Skeletal muscle tissue (tissue), 4 donors: ENCODE measurements around the gene ING1. TPM values are rescaled to one million over a fixed set of nuclear protein-coding genes. Genes with fewer than 3 reads are reported as not detected.

Source experiments
- H3K27ac ChIP-seq: one replicate; pipeline ENCODE4 v1.7.0; 2013; ENCODE audit warnings: mild to moderate bottlenecking, low read depth, low read length, inconsistent platforms
- H3K27me3 ChIP-seq, 3 donors: one replicate each; pipeline ENCODE4 v1.7.0; 2013; ENCODE audit warnings: low read length in 3 of 3; ENCODE audit not compliant: control insufficient read depth in 3 of 3, insufficient read depth in 3 of 3
- H3K36me3 ChIP-seq, 3 donors: one replicate each; pipeline ENCODE4 v1.7.0; 2013; ENCODE audit warnings: low read length in 3 of 3; ENCODE audit not compliant: control insufficient read depth in 3 of 3, insufficient read depth in 3 of 3
- H3K4me1 ChIP-seq, 3 donors: one replicate each; pipeline ENCODE4 v1.7.0; 2013; ENCODE audit warnings: low read length in 3 of 3, mild to moderate bottlenecking in 3 of 3; ENCODE audit not compliant: control insufficient read depth in 3 of 3, insufficient read depth in 3 of 3
- H3K4me3 ChIP-seq, 3 donors: one replicate each; pipeline ENCODE4 v1.7.0; 2013; ENCODE audit warnings: low read length in 3 of 3
- H3K9ac ChIP-seq, 3 donors: one replicate each; pipeline ENCODE4 v1.7.0; 2013; ENCODE audit warnings: low read length in 3 of 3, mild to moderate bottlenecking in 3 of 3, moderate library complexity in 2 of 3, low read depth in 1 of 3
- H3K9me3 ChIP-seq, 3 donors: one replicate each; pipeline ENCODE4 v1.7.0; 2013; ENCODE audit warnings: low read length in 3 of 3; ENCODE audit not compliant: control insufficient read depth in 3 of 3
- total RNA-seq: library from RNA; depleted of rRNA; stranded (reverse); fragments of >200 nt; gene quantifications from one replicate; pipeline ENCODE4 v1.2.3, GENCODE V29; 2014
- donor health status: Osteomylitis.

ING1 gene
- total RNA-seq, 1 donor from 2014 or later = 7.8 TPM

- Histone ChIP-seq H3K9me3 (no peaks in the 10 kb centered on the region), H3K27me3 (no peaks in the 10 kb centered on the region), H3K4me3 (peak overlapping the region in 2 of 3 donors; percentile 49 to 57), H3K27ac (peak overlapping the region; percentile 43), H3K36me3 (peaks cover 21 to 31% (median 30%) of the 10 kb centered on the region in 3 donors), H3K4me1 (peaks cover 53 to 56% (median 54%) of the 10 kb centered on the region in 3 donors), H3K9ac (peak overlapping the region; percentile 25 to 79 (median 71))
Measured at GRCh38 chr13:110702089-110702488, 11.4 kb upstream of the ING1 start.

- H3K36me3 ChIP-seq = peaks cover 21 to 28% (median 26%) of the 10 kb centered on the region in 3 donors
- H3K4me1 ChIP-seq = peaks cover 49 to 53% (median 49%) of the 10 kb centered on the region in 3 donors
- H3K9me3 ChIP-seq = no peaks in the 10 kb centered on the region
- peak overlapping the region; percentile 57 to 64 (median 63) for H3K4me3 ChIP-seq
- H3K27ac ChIP-seq = peak overlapping the region; percentile 43
- H3K9ac ChIP-seq = peak overlapping the region; percentile 25 to 79 (median 71)
- H3K27me3 ChIP-seq = no peaks in the 10 kb centered on the region
Measured at GRCh38 chr13:110702591-110703526, 10.6 kb upstream of the ING1 start.

GRCh38 chr13:110705356-110705825, 8.1 kb upstream of the ING1 start:
- H3K4me1 ChIP-seq = peaks cover 45 to 46% (median 45%) of the 10 kb centered on the region in 3 donors
- H3K27ac ChIP-seq = peak overlapping the region; percentile 74
- H3K4me3 ChIP-seq = peak overlapping the region; percentile 76 to 85 (median 83)
- H3K36me3 ChIP-seq = peaks cover 5 to 9% (median 5%) of the 10 kb centered on the region in 3 donors
- no peaks in the 10 kb centered on the region for H3K9me3 ChIP-seq
- H3K27me3 ChIP-seq = no peaks in the 10 kb centered on the region
- H3K9ac ChIP-seq = peak overlapping the region; percentile 80 to 91 (median 86)

GRCh38 chr13:110705826-110706569, 7.5 kb upstream of the ING1 start, which contains the start of gene CARS2:
Gene CARS2, minus strand, starts transcription at chr13:110706116. Its CDS starts 23 bp downstream, at chr13:110706093.
- H3K4me1 ChIP-seq = peaks cover 44 to 47% (median 47%) of the 10 kb centered on the region in 3 donors
- peak within 1 kb of the TSS; percentile 80 to 91 (median 86) for H3K9ac ChIP-seq
- peaks cover 0 to 4% (median under 1%) of the 10 kb centered on the region in 3 donors for H3K36me3 ChIP-seq
- H3K27me3 ChIP-seq = no peaks in the 10 kb centered on the region
- peak within 1 kb of the TSS; percentile 74 for H3K27ac ChIP-seq
- H3K9me3 ChIP-seq = no peaks in the 10 kb centered on the region
- H3K4me3 ChIP-seq = peak within 1 kb of the TSS; percentile 80 to 85 (median 83)

- Histone ChIP-seq H3K9me3 (no peaks in the 10 kb centered on the region), H3K9ac (peak overlapping the region; percentile 30 to 91 (median 63)), H3K4me1 (peaks cover 45 to 51% (median 48%) of the 10 kb centered on the region in 3 donors), H3K36me3 (no peaks in the 10 kb centered on the region), H3K27me3 (no peaks in the 10 kb centered on the region), H3K4me3 (peak overlapping the region; percentile 80 to 85 (median 83)), H3K27ac (peak overlapping the region; percentile 48)
Measured at GRCh38 chr13:110706570-110707372, 6.7 kb upstream of the ING1 start.

GRCh38 chr13:110712081-110712848, 1.2 kb upstream of the ING1 start:
- no peaks in the 10 kb centered on the region for H3K9me3 ChIP-seq
- H3K4me3 ChIP-seq = peak overlapping the region; percentile 90 to 99 (median 99)
- no peaks in the 10 kb centered on the region for H3K27me3 ChIP-seq
- no peaks in the 10 kb centered on the region for H3K36me3 ChIP-seq
- H3K4me1 ChIP-seq = peaks cover 14 to 22% (median 14%) of the 10 kb centered on the region in 3 donors
- peak overlapping the region; percentile 94 to 100 (median 98) for H3K9ac ChIP-seq
- peak overlapping the region; percentile 98 for H3K27ac ChIP-seq

GRCh38 chr13:110712849-110713641, 455 bp upstream of the ING1 start:
- H3K36me3 ChIP-seq = no peaks in the 10 kb centered on the region
- no peaks in the 10 kb centered on the region for H3K27me3 ChIP-seq
- H3K4me1 ChIP-seq = peaks cover 18 to 27% (median 21%) of the 10 kb centered on the region in 3 donors
- H3K27ac ChIP-seq = peak overlapping the region; percentile 98
- H3K9ac ChIP-seq = peak overlapping the region; percentile 95 to 100 (median 98)
- peak overlapping the region; percentile 90 to 99 (median 99) for H3K4me3 ChIP-seq
- H3K9me3 ChIP-seq = no peaks in the 10 kb centered on the region
